Measurements from ENCODE around the gene ABCC8. TPM values are rescaled to one million over a fixed set of nuclear protein-coding genes. Genes with fewer than 3 reads are reported as not detected.

Gene ABCC8
- 1 to 10 TPM; 4.1 to 5.1 TPM for total RNA-seq
- long read RNA-seq: 0 reads

GRCh38 chr11:17476317-17477083 lies at the start of gene ABCC8:
TSS of gene ABCC8 (minus strand) at chr11:17476845. CDS start at chr11:17476776, 69 bp downstream.
- peak; percentile 26 for ATAC-seq
- no peak for DNase-seq
- intact Hi-C loops (cut with DNase I, micrococcal nuclease): no loop called here

- DNase-seq (no peak), ATAC-seq (no peak)
- intact Hi-C loops (cut with DNase I, micrococcal nuclease): no loop called here
Observed at GRCh38 chr11:17526326-17526725, 49.7 kb upstream of the ABCC8 start.

GRCh38 chr11:17525570-17525969 lies 48.9 kb upstream of the ABCC8 start:
- intact Hi-C loops (cut with DNase I, micrococcal nuclease): no loop called here
- DNase-seq (no peak), ATAC-seq (no peak)

GRCh38 chr11:17524221-17524620 lies 47.6 kb upstream of the ABCC8 start:
- no peak for DNase-seq
- intact Hi-C loops (cut with DNase I, micrococcal nuclease): no loop called here
- no peak for ATAC-seq

GRCh38 chr11:17522655-17523054 lies 46.0 kb upstream of the ABCC8 start:
- DNase-seq: no peak
- ATAC-seq: peak; percentile 11
- intact Hi-C loops (cut with DNase I, micrococcal nuclease): no loop called here

GRCh38 chr11:17521106-17521900 lies 44.7 kb upstream of the ABCC8 start:
- intact Hi-C loops (cut with DNase I, micrococcal nuclease): no loop called here
- ATAC-seq (no peak), DNase-seq (no peak)

GRCh38 chr11:17519061-17519885 lies 42.6 kb upstream of the ABCC8 start:
- DNase-seq: no peak
- intact Hi-C loops (cut with DNase I, micrococcal nuclease): no loop called here
- no peak for ATAC-seq

- ATAC-seq: no peak
- intact Hi-C loops (cut with DNase I, micrococcal nuclease): no loop called here
- DNase-seq: no peak
Observed at GRCh38 chr11:17518366-17518765, 41.7 kb upstream of the ABCC8 start.

- DNase-seq: no peak
- intact Hi-C loops (cut with DNase I, micrococcal nuclease): no loop called here
- ATAC-seq: no peak
Observed at GRCh38 chr11:17517186-17517585, 40.5 kb upstream of the ABCC8 start.

GRCh38 chr11:17516551-17517150 lies 40.0 kb upstream of the ABCC8 start:
- no peak for ATAC-seq
- no peak for DNase-seq
- intact Hi-C loops (cut with DNase I, micrococcal nuclease): no loop called here

- no peak for DNase-seq
- ATAC-seq: no peak
- intact Hi-C loops (cut with DNase I, micrococcal nuclease): no loop called here
Observed at GRCh38 chr11:17515443-17516176, 39.0 kb upstream of the ABCC8 start.

GRCh38 chr11:17514476-17514875 lies 37.8 kb upstream of the ABCC8 start:
- ATAC-seq (no peak), DNase-seq (no peak)
- intact Hi-C loops (cut with DNase I, micrococcal nuclease): no loop called here

- ATAC-seq: no peak
- intact Hi-C loops (cut with DNase I, micrococcal nuclease): no loop called here
- no peak for DNase-seq
Observed at GRCh38 chr11:17513853-17514252, 37.2 kb upstream of the ABCC8 start.

GRCh38 chr11:17512101-17512500 lies 35.5 kb upstream of the ABCC8 start:
- DNase-seq (no peak), ATAC-seq (no peak)
- intact Hi-C loops (cut with DNase I, micrococcal nuclease): no loop called here

- intact Hi-C loops (cut with DNase I, micrococcal nuclease): no loop called here
- DNase-seq (no peak), ATAC-seq (no peak)
Observed at GRCh38 chr11:17511571-17511970, 34.9 kb upstream of the ABCC8 start.

GRCh38 chr11:17510507-17511206 lies 34.0 kb upstream of the ABCC8 start:
- intact Hi-C loops (cut with DNase I, micrococcal nuclease): no loop called here

GRCh38 chr11:17508791-17509190 lies 32.1 kb upstream of the ABCC8 start:
- no peak for ATAC-seq

More at GRCh38 chr11:17510507-17511206, 34.0 kb upstream of the ABCC8 start:
- DNase-seq (no peak), ATAC-seq (no peak)

GRCh38 chr11:17508306-17508705 lies 31.7 kb upstream of the ABCC8 start:
- DNase-seq: no peak
- intact Hi-C loops (cut with DNase I, micrococcal nuclease): loop anchor here in 1 of 2 donors (10.0 kb wide), 1 partner anchor 284 kb away; no protein-coding TSS in a partner anchor
- no peak for ATAC-seq

More at GRCh38 chr11:17508791-17509190, 32.1 kb upstream of the ABCC8 start:
- DNase-seq: no peak
- intact Hi-C loops (cut with DNase I, micrococcal nuclease): loop anchor here in 1 of 2 donors (10.0 kb wide), 1 partner anchor 284 kb away; no protein-coding TSS in a partner anchor
